IPS DF 19.7 (cell line): ENCODE data around the gene ANGPTL8.

Experiments
- DNase-seq: peaks from one replicate; pipeline ENCODE4 v3.0.0-alpha.2; 2013; ENCODE audit warnings: low read depth, low spot score

ANGPTL8 gene

GRCh38 chr19:11291415-11291814, 52.0 kb downstream of the ANGPTL8 start:
- no peak for DNase-seq
